SK-N-SH (cell line): ENCODE results near the gene ARMC9. TPM values are rescaled to one million over a fixed set of nuclear protein-coding genes. Genes with fewer than 3 reads are reported as not detected.

ENCODE experiments used
- CTCF ChIA-PET: fragments of 300-600, 350-600 bp; formaldehyde crosslinking; extraction: SDS; loops from one replicate; lab custom pipeline; 2021; lab: Yijun Ruan, JAX
- POLR2A ChIA-PET: fragments of 350-600 bp; sonication (Branson Sonifier 250); formaldehyde crosslinking; extraction: SDS; loops from one replicate; lab custom pipeline; 2020; ENCODE audit warnings: antibody characterized with exemption, inconsistent platforms; lab: Yijun Ruan, JAX
- DNase-seq: peaks from one replicate; pipeline ENCODE4 v3.0.0; 2012
- H2AFZ ChIP-seq: fragments of 200-600 bp; sonication (generic); 2 replicates; pipeline ENCODE4 v1.8.1; 2016; ENCODE audit warnings: antibody characterized with exemption, mild to moderate bottlenecking, low read depth
- H3F3A ChIP-seq: fragments of 200-600 bp; sonication (generic); replicated peaks from 2 replicates; pipeline ENCODE3; 2016; ENCODE audit warnings: antibody characterized with exemption, mild to moderate bottlenecking; ENCODE audit not compliant: insufficient read depth
- H3K27ac ChIP-seq, 2 experiments: fragments of 200-500 bp in 1 of 2; fragments of 200-600 bp in 1 of 2; sonication (Bioruptor generic) in 1 of 2; sonication (generic), shearing (Covaris generic) in 1 of 2; 2 replicates each; pipeline versions ENCODE4 v1.5.1 to v1.6.1; 2014 to 2016; ENCODE audit warnings: low read depth in 2 of 2, inconsistent platforms in 1 of 2, low read length in 1 of 2, mild to moderate bottlenecking in 1 of 2, mixed read lengths in 1 of 2
- H3K27me3 ChIP-seq: fragments of 200-600 bp; sonication (generic), shearing (Covaris generic); 2 replicates; pipeline ENCODE4 v1.6.1; 2016; ENCODE audit warnings: mixed run types; ENCODE audit not compliant: insufficient read depth
- H3K36me3 ChIP-seq, 2 experiments: fragments of 200-500 bp in 1 of 2; fragments of 200-600 bp in 1 of 2; sonication (Bioruptor generic) in 1 of 2; sonication (generic) in 1 of 2; replicated peaks in 1 of 2; 2 replicates each; pipeline versions ENCODE3 to v1.5.1; 2014 to 2016; ENCODE audit warnings: low read length in 1 of 2, mild to moderate bottlenecking in 1 of 2; ENCODE audit not compliant: insufficient read depth in 2 of 2, control insufficient read depth in 1 of 2
- H3K4me1 ChIP-seq, 2 experiments: fragments of 200-500 bp in 1 of 2; fragments of 200-600 bp in 1 of 2; sonication (Bioruptor generic) in 1 of 2; sonication (generic), shearing (Covaris generic) in 1 of 2; 2 replicates each; pipeline versions ENCODE4 v1.5.1 to v1.6.1; 2014 to 2016; ENCODE audit warnings: low read depth in 1 of 2, low read length in 1 of 2, mixed run types in 1 of 2; ENCODE audit not compliant: insufficient read depth in 2 of 2, control insufficient read depth in 1 of 2
- H3K4me2 ChIP-seq: fragments of 200-600 bp; sonication (generic), shearing (Covaris generic); 2 replicates; pipeline ENCODE4 v1.6.1; 2017; ENCODE audit warnings: mixed run types
- H3K4me3 ChIP-seq, 2 experiments: fragments of 200-500 bp in 1 of 2; fragments of 200-600 bp in 1 of 2; sonication (Bioruptor generic) in 1 of 2; sonication (generic), shearing (Covaris generic) in 1 of 2; 2 replicates each; pipeline versions ENCODE4 v1.5.1 to v1.8.1; 2014 to 2016; ENCODE audit warnings: low read depth in 2 of 2, inconsistent platforms in 1 of 2, low read length in 1 of 2, mild to moderate bottlenecking in 1 of 2, mixed read lengths in 1 of 2, moderate library complexity in 1 of 2
- H3K79me2 ChIP-seq: fragments of 200-600 bp; sonication (generic); 2 replicates; pipeline ENCODE4 v1.8.1; 2017; ENCODE audit warnings: mild to moderate bottlenecking; ENCODE audit not compliant: insufficient read depth
- H3K9ac ChIP-seq: fragments of 200-600 bp; sonication (generic); 2 replicates; pipeline ENCODE4 v1.6.1; 2017; ENCODE audit warnings: mixed run types
- H3K9me2 ChIP-seq: fragments of 200-600 bp; sonication (generic); 2 replicates; pipeline ENCODE4 v1.6.1; 2017; ENCODE audit warnings: mixed run types
- H3K9me3 ChIP-seq: fragments of 200-600 bp; sonication (generic); 2 replicates; pipeline ENCODE4 v1.6.1; 2017; ENCODE audit warnings: mixed run types, mild to moderate bottlenecking, moderate library complexity
- H4K20me1 ChIP-seq: fragments of 200-600 bp; sonication (generic); 2 replicates; pipeline ENCODE4 v1.6.1; 2017; ENCODE audit warnings: mild to moderate bottlenecking, mixed run types; ENCODE audit not compliant: insufficient read depth
- CHD2 ChIP-seq: fragments of 150-350 bp; IDR thresholded peaks from 2 replicates; pipeline ENCODE4 v1.6.1; 2018; ENCODE audit warnings: low read length; ENCODE audit not compliant: partially characterized antibody
- ELF1 ChIP-seq: IDR thresholded peaks from 2 replicates; pipeline ENCODE4 v1.4.0; 2012
- EP300 ChIP-seq, 2 experiments: IDR thresholded peaks; 2 replicates each; pipeline versions ENCODE4 v1.4.0 to v1.6.1; 2012; ENCODE audit warnings: borderline replicate concordance in 1 of 2, low read depth in 1 of 2, low read length in 1 of 2
- FOSL2 ChIP-seq: IDR thresholded peaks from 2 replicates; pipeline ENCODE4 v1.4.0; 2012; ENCODE audit warnings: low read depth, mild to moderate bottlenecking, moderate library complexity, borderline replicate concordance
- FOXJ3 ChIP-seq: sonication (generic); formaldehyde crosslinking; IDR thresholded peaks from 2 replicates; pipeline ENCODE4 v1.5.1; 2020; ENCODE audit warnings: mild to moderate bottlenecking, missing genetic modification reagents
- FOXM1 ChIP-seq: IDR thresholded peaks from 2 replicates; pipeline ENCODE4 v1.4.0; 2012; ENCODE audit warnings: low read depth, mild to moderate bottlenecking
- GABPA ChIP-seq: IDR thresholded peaks from 2 replicates; pipeline ENCODE4 v1.4.0; 2012; ENCODE audit warnings: low read depth, mild to moderate bottlenecking
- JUND ChIP-seq: IDR thresholded peaks from 2 replicates; pipeline ENCODE4 v1.4.0; 2012
- NRF1 ChIP-seq: IDR thresholded peaks from 2 replicates; pipeline ENCODE4 v1.6.1; 2012; ENCODE audit warnings: low read depth, mild to moderate bottlenecking, low read length
- RXRA ChIP-seq: IDR thresholded peaks from 2 replicates; pipeline ENCODE4 v1.4.0; 2012; ENCODE audit warnings: low read depth, mild to moderate bottlenecking, borderline replicate concordance
- WGBS: methylation state at CpG from one replicate; pipeline ENCODE4 v1.1.6; 2017; ENCODE audit warnings: low lambda C conversion rate; 5-methylcytosine and 5-hydroxymethylcytosine counted together
- polyA plus RNA-seq, 3 experiments: library from polyadenylated mRNA; depleted of rRNA; stranded (reverse); fragments of >200 nt; gene quantifications; 2 replicates each; pipeline ENCODE4 v1.2.3, GENCODE V29; 2012
- TF ChIP-seq, protein P1 (sequence below): IDR thresholded peaks from 2 replicates; pipeline ENCODE4; 2012
- TF ChIP-seq, protein P2 (sequence below): IDR thresholded peaks from 2 replicates; pipeline ENCODE4 v1.4.0; 2012; ENCODE audit warnings: low read depth, borderline replicate concordance
- TF ChIP-seq, protein P3 (sequence below): fragments of 150-350 bp; IDR thresholded peaks from 2 replicates; pipeline ENCODE4 v1.6.1; 2017; ENCODE audit warnings: antibody characterized with exemption, low read length, low read depth, borderline replicate concordance

ARMC9 gene
- polyA plus RNA-seq, 1 of the 3 experiments (the other 2 are of a cell fraction), result 25.3 TPM

DNA sequence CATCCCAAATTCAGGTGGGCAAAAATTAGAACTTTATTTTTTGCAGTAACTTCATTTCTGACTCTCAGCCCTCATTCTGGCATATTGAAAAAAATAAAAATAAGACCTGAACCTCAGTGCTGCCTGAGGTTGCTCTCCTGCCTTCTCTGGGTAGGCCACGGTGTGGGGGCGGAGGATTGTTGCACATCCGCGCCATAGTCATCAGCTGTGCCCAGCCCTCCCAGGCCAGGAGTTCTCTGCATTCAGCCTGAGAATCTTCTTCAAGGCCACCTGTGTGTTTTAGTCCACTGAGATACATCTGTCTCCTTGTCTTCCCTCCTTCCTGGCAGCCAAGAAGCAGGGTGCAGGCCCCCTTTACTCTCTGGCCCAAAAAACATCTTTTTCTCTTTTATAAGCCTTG lies 94.7 kb downstream of the ARMC9 start:
- CTCF ChIA-PET, result interaction anchor here (0.7 to 16.3 kb wide), 4 partner anchors 19 to 116 kb away, joined by 3 to 302 read pairs (median 5); no protein-coding TSS in a partner anchor
- H3K27ac ChIP-seq, result no peak overlapping the region
- WGBS, result 92% methylated on average over 4 of the region's 4 CpGs
- TF ChIP-seq GABPA (no peak), FOXM1 (no peak), NRF1 (no peak), FOXJ3 (CRISPR knock-in tag) (no peak)
- TF ChIP-seq, protein P1, sequence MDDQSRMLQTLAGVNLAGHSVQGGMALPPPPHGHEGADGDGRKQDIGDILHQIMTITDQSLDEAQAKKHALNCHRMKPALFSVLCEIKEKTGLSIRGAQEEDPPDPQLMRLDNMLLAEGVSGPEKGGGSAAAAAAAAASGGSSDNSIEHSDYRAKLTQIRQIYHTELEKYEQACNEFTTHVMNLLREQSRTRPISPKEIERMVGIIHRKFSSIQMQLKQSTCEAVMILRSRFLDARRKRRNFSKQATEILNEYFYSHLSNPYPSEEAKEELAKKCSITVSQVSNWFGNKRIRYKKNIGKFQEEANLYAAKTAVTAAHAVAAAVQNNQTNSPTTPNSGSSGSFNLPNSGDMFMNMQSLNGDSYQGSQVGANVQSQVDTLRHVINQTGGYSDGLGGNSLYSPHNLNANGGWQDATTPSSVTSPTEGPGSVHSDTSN, result no peak
- TF ChIP-seq, protein P2, sequence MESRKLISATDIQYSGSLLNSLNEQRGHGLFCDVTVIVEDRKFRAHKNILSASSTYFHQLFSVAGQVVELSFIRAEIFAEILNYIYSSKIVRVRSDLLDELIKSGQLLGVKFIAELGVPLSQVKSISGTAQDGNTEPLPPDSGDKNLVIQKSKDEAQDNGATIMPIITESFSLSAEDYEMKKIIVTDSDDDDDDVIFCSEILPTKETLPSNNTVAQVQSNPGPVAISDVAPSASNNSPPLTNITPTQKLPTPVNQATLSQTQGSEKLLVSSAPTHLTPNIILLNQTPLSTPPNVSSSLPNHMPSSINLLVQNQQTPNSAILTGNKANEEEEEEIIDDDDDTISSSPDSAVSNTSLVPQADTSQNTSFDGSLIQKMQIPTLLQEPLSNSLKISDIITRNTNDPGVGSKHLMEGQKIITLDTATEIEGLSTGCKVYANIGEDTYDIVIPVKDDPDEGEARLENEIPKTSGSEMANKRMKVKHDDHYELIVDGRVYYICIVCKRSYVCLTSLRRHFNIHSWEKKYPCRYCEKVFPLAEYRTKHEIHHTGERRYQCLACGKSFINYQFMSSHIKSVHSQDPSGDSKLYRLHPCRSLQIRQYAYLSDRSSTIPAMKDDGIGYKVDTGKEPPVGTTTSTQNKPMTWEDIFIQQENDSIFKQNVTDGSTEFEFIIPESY, result no peak
- TF ChIP-seq, protein P3, sequence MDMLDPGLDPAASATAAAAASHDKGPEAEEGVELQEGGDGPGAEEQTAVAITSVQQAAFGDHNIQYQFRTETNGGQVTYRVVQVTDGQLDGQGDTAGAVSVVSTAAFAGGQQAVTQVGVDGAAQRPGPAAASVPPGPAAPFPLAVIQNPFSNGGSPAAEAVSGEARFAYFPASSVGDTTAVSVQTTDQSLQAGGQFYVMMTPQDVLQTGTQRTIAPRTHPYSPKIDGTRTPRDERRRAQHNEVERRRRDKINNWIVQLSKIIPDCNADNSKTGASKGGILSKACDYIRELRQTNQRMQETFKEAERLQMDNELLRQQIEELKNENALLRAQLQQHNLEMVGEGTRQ, result no peak
- TF ChIP-seq, all 33 proteins: peak for 0
- H3K9ac ChIP-seq, result no peak overlapping the region
- H3K27me3 ChIP-seq, result no peaks in the 10 kb centered on the region
- no peaks in the 10 kb centered on the region for H3K9me2 ChIP-seq
- H4K20me1 ChIP-seq, result no peaks in the 10 kb centered on the region
- H3K4me2 ChIP-seq, result no peak overlapping the region
- H3K79me2 ChIP-seq, result no peaks in the 10 kb centered on the region
- H2AFZ ChIP-seq, result no peak overlapping the region
- no peaks in the 10 kb centered on the region for H3K9me3 ChIP-seq
- POLR2A ChIA-PET, result no interaction called here
- H3K4me1 ChIP-seq, result no peaks in the 10 kb centered on the region; a peak in 1 of 4 replicates
- H3K4me3 ChIP-seq, result no peak overlapping the region
- H3F3A ChIP-seq, result peaks cover 5% of the 10 kb centered on the region
- DNase-seq, result no peak
- H3K36me3 ChIP-seq, result peaks cover 28 to 49% of the 10 kb centered on the region in 2 experiments

DNA sequence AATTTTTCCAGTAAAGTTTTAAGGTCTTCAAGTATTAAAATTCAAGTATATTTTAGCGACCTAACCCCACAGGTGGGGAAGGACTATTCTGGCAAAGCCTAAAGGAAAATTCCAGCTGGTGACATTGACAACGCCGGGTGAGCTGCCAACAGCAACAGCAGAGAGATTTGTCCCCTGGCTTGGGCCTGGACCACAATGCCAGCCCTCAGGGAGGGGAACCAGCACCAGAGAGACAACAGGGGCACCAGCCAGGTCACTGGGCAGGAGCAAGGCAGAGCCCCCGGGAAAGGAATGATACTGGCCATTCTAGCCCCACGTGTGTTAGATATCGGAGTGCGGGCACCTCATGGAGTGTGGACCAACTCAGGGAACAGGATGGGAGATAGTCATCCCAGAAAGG lies 95.7 kb downstream of the ARMC9 start:
- H2AFZ ChIP-seq, result no peak overlapping the region
- H4K20me1 ChIP-seq, result no peaks in the 10 kb centered on the region
- ChIA-PET CTCF (interaction anchor here (0.7 to 16.3 kb wide), 6 partner anchors 13 to 158 kb away, joined by 3 to 302 read pairs (median 14); no protein-coding TSS in a partner anchor), POLR2A (no interaction called here)
- H3F3A ChIP-seq, result peaks cover 5% of the 10 kb centered on the region
- WGBS, result 95% methylated on average over 7 of the region's 7 CpGs
- no peak overlapping the region for H3K27ac ChIP-seq
- TF ChIP-seq ELF1, result no peak
- TF ChIP-seq FOSL2, result no peak
- no peak for TF ChIP-seq CHD2
- TF ChIP-seq, protein P1, result no peak
- no peak for TF ChIP-seq EP300 (IDR thresholded peaks at IDR 0.05; ENCODE audit: borderline replicate concordance in 1 of 2, low read depth in 1 of 2, low read length in 1 of 2)
- no peak for TF ChIP-seq RXRA
- no peak for TF ChIP-seq JUND
- no peaks in the 10 kb centered on the region; a peak in 1 of 4 replicates for H3K4me1 ChIP-seq
- H3K9me2 ChIP-seq, result no peaks in the 10 kb centered on the region
- H3K9me3 ChIP-seq, result no peaks in the 10 kb centered on the region
- H3K9ac ChIP-seq, result no peak overlapping the region
- H3K4me2 ChIP-seq, result no peak overlapping the region
- no peaks in the 10 kb centered on the region for H3K27me3 ChIP-seq
- H3K79me2 ChIP-seq, result no peaks in the 10 kb centered on the region
- peaks cover 28 to 45% of the 10 kb centered on the region in 2 experiments for H3K36me3 ChIP-seq
- H3K4me3 ChIP-seq, result no peak overlapping the region
- no peak for DNase-seq
